ENCODE measurements around the gene SEMA5A.

Gene SEMA5A

GRCh38 chr5:9062873-9063272, 483.0 kb downstream of the SEMA5A start:
- H3K9me3 ChIP-seq (ENCODE audit: control insufficient read depth in 1 of 2, low read length in 2 of 2) = no peaks in the 10 kb centered on the region
- no peaks in the 10 kb centered on the region for H3K36me3 ChIP-seq (ENCODE audit: control insufficient read depth in 1 of 2, insufficient read depth in 2 of 2, low read length in 2 of 2)
- H3K4me3 ChIP-seq (ENCODE audit: low read depth in 1 of 2, low read length in 2 of 2) = no peak overlapping the region
- no peak overlapping the region for H3K27ac ChIP-seq (ENCODE audit: low read length)
- H3K4me1 ChIP-seq (ENCODE audit: control insufficient read depth in 1 of 2, insufficient read depth in 2 of 2, low read length in 2 of 2) = no peaks in the 10 kb centered on the region
- H3K27me3 ChIP-seq (ENCODE audit: low read depth, low read length) = no peaks in the 10 kb centered on the region

GRCh38 chr5:9059920-9060691, 485.8 kb downstream of the SEMA5A start:
- Histone ChIP-seq H3K9me3 (ENCODE audit: control insufficient read depth in 1 of 2, low read length in 2 of 2) (no peaks in the 10 kb centered on the region), H3K27me3 (ENCODE audit: low read depth, low read length) (no peaks in the 10 kb centered on the region), H3K27ac (ENCODE audit: low read length) (no peak overlapping the region), H3K36me3 (ENCODE audit: control insufficient read depth in 1 of 2, insufficient read depth in 2 of 2, low read length in 2 of 2) (no peaks in the 10 kb centered on the region), H3K4me1 (ENCODE audit: control insufficient read depth in 1 of 2, insufficient read depth in 2 of 2, low read length in 2 of 2) (no peaks in the 10 kb centered on the region), H3K4me3 (ENCODE audit: low read depth in 1 of 2, low read length in 2 of 2) (no peak overlapping the region)

- H3K36me3 ChIP-seq (ENCODE audit: control insufficient read depth in 1 of 2, insufficient read depth in 2 of 2, low read length in 2 of 2) = no peaks in the 10 kb centered on the region
- H3K27ac ChIP-seq (ENCODE audit: low read length) = no peak overlapping the region
- no peaks in the 10 kb centered on the region for H3K9me3 ChIP-seq (ENCODE audit: control insufficient read depth in 1 of 2, low read length in 2 of 2)
- H3K27me3 ChIP-seq (ENCODE audit: low read depth, low read length) = no peaks in the 10 kb centered on the region
- H3K4me1 ChIP-seq (ENCODE audit: control insufficient read depth in 1 of 2, insufficient read depth in 2 of 2, low read length in 2 of 2) = no peaks in the 10 kb centered on the region
- H3K4me3 ChIP-seq (ENCODE audit: low read depth in 1 of 2, low read length in 2 of 2) = no peak overlapping the region
Observed at GRCh38 chr5:9058666-9059065, 487.2 kb downstream of the SEMA5A start.

DNA sequence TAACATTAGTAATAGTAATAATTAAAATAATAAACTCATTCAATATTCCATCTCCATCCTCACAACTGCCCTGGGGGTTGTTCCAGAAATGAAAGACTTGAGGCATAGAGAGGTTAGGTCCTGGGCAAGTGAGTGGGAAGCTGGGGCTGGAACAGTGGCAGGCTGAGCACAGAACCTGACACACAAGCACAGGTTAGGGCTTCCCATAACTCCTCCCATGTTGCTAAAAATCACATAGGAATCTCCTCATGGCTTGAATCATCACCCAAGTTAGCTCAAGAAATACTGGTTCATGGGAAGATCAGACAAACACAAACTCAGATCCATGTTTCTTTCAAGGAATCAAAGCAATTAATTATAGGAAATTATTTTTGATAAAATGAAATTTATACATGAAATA, 487.7 kb downstream of the SEMA5A start:
- Histone ChIP-seq H3K4me3 (ENCODE audit: low read depth in 1 of 2, low read length in 2 of 2) (no peak overlapping the region), H3K27ac (ENCODE audit: low read length) (no peak overlapping the region), H3K36me3 (ENCODE audit: control insufficient read depth in 1 of 2, insufficient read depth in 2 of 2, low read length in 2 of 2) (no peaks in the 10 kb centered on the region), H3K4me1 (ENCODE audit: control insufficient read depth in 1 of 2, insufficient read depth in 2 of 2, low read length in 2 of 2) (no peaks in the 10 kb centered on the region), H3K27me3 (ENCODE audit: low read depth, low read length) (no peaks in the 10 kb centered on the region), H3K9me3 (ENCODE audit: control insufficient read depth in 1 of 2, low read length in 2 of 2) (no peaks in the 10 kb centered on the region)

DNA sequence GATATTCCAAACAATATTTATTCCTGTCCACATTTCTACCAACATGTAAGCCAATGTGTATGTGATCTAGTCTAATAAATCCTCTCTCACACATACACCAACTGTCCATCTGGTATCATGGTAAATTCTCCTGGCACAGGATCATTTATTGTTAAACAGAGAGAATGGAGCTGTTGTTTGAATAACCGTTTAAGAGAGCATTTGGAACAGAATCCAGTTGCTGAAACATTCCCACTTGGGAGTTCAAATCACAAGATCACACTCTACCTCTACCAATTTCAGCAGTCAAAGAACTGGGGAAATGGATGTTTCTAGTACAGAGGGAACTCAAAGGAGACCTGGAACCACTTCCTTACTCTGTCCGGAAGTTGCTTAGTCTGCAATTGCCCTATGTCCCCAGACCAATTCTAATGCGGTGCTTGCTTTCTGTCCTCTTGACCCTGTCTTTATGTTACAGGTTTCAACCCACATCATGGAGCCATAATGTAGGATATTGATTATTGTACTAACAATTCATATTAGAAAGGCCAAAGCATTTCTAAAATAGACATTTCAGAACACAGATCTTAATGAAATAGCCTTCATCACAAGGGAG, 488.4 kb downstream of the SEMA5A start:
- no peaks in the 10 kb centered on the region for H3K9me3 ChIP-seq (ENCODE audit: control insufficient read depth in 1 of 2, low read length in 2 of 2)
- no peak overlapping the region for H3K27ac ChIP-seq (ENCODE audit: low read length)
- H3K4me3 ChIP-seq (ENCODE audit: low read depth in 1 of 2, low read length in 2 of 2) = no peak overlapping the region
- H3K27me3 ChIP-seq (ENCODE audit: low read depth, low read length) = no peaks in the 10 kb centered on the region
- no peaks in the 10 kb centered on the region for H3K4me1 ChIP-seq (ENCODE audit: control insufficient read depth in 1 of 2, insufficient read depth in 2 of 2, low read length in 2 of 2)
- H3K36me3 ChIP-seq (ENCODE audit: control insufficient read depth in 1 of 2, insufficient read depth in 2 of 2, low read length in 2 of 2) = no peaks in the 10 kb centered on the region

DNA sequence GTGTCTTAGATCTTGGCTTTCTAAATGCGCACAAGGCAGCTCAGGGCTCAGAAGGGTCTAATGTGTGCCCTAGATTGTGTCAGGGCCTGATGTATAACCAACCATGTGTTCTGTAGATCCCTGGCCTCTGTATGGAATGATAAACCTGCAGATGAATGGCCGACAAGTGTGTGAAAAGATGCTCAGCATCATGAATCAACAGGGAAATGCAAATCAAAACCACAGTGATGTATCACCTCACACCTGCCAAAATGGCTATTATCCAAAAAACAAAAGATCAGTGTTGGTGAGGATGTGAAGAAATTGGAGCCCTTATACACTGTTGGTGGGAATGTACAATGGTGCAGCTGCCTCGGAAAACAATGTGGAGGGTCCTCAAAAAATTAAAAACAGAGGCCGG, 489.8 kb downstream of the SEMA5A start:
- Histone ChIP-seq H3K4me1 (ENCODE audit: control insufficient read depth in 1 of 2, insufficient read depth in 2 of 2, low read length in 2 of 2) (no peaks in the 10 kb centered on the region), H3K9me3 (ENCODE audit: control insufficient read depth in 1 of 2, low read length in 2 of 2) (no peaks in the 10 kb centered on the region), H3K36me3 (ENCODE audit: control insufficient read depth in 1 of 2, insufficient read depth in 2 of 2, low read length in 2 of 2) (no peaks in the 10 kb centered on the region), H3K4me3 (ENCODE audit: low read depth in 1 of 2, low read length in 2 of 2) (no peak overlapping the region), H3K27ac (ENCODE audit: low read length) (no peak overlapping the region), H3K27me3 (ENCODE audit: low read depth, low read length) (no peaks in the 10 kb centered on the region)

GRCh38 chr5:9054821-9055589, 490.9 kb downstream of the SEMA5A start:
- Histone ChIP-seq H3K36me3 (ENCODE audit: control insufficient read depth in 1 of 2, insufficient read depth in 2 of 2, low read length in 2 of 2) (no peaks in the 10 kb centered on the region), H3K27ac (ENCODE audit: low read length) (no peak overlapping the region), H3K4me3 (ENCODE audit: low read depth in 1 of 2, low read length in 2 of 2) (no peak overlapping the region), H3K27me3 (ENCODE audit: low read depth, low read length) (no peaks in the 10 kb centered on the region), H3K9me3 (ENCODE audit: control insufficient read depth in 1 of 2, low read length in 2 of 2) (no peaks in the 10 kb centered on the region), H3K4me1 (ENCODE audit: control insufficient read depth in 1 of 2, insufficient read depth in 2 of 2, low read length in 2 of 2) (no peaks in the 10 kb centered on the region)

- Histone ChIP-seq H3K4me1 (ENCODE audit: control insufficient read depth in 1 of 2, insufficient read depth in 2 of 2, low read length in 2 of 2) (no peaks in the 10 kb centered on the region), H3K27me3 (ENCODE audit: low read depth, low read length) (no peaks in the 10 kb centered on the region), H3K36me3 (ENCODE audit: control insufficient read depth in 1 of 2, insufficient read depth in 2 of 2, low read length in 2 of 2) (no peaks in the 10 kb centered on the region), H3K9me3 (ENCODE audit: control insufficient read depth in 1 of 2, low read length in 2 of 2) (no peaks in the 10 kb centered on the region), H3K27ac (ENCODE audit: low read length) (no peak overlapping the region), H3K4me3 (ENCODE audit: low read depth in 1 of 2, low read length in 2 of 2) (no peak overlapping the region)
Observed at GRCh38 chr5:9054322-9054721, 491.6 kb downstream of the SEMA5A start.

- Histone ChIP-seq H3K27me3 (ENCODE audit: low read depth, low read length) (no peaks in the 10 kb centered on the region), H3K4me1 (ENCODE audit: control insufficient read depth in 1 of 2, insufficient read depth in 2 of 2, low read length in 2 of 2) (no peaks in the 10 kb centered on the region), H3K36me3 (ENCODE audit: control insufficient read depth in 1 of 2, insufficient read depth in 2 of 2, low read length in 2 of 2) (no peaks in the 10 kb centered on the region), H3K4me3 (ENCODE audit: low read depth in 1 of 2, low read length in 2 of 2) (no peak overlapping the region), H3K27ac (ENCODE audit: low read length) (no peak overlapping the region), H3K9me3 (ENCODE audit: control insufficient read depth in 1 of 2, low read length in 2 of 2) (no peaks in the 10 kb centered on the region)
Observed at GRCh38 chr5:9052421-9052820, 493.5 kb downstream of the SEMA5A start.

DNA sequence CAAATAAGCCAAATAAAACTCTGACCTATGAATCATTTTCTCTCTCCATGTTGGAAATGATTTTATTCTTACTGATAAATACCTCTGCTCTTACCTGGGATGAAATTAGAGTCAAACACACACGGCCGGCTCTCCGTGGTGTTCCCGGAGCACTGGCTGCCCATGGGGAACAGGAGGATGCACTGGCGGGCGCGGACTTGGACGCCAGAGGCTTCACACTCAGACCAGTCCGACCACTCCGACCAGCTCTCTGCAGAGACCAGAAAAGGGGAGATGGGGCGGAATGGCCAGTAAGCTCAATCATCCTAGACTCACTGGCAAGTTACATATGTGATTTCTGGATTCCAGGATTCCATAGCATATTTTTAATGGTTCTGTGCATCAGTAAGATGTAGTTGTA, 494.1 kb downstream of the SEMA5A start:
- no peaks in the 10 kb centered on the region for H3K4me1 ChIP-seq (ENCODE audit: control insufficient read depth in 1 of 2, insufficient read depth in 2 of 2, low read length in 2 of 2)
- H3K27me3 ChIP-seq (ENCODE audit: low read depth, low read length) = no peaks in the 10 kb centered on the region
- H3K36me3 ChIP-seq (ENCODE audit: control insufficient read depth in 1 of 2, insufficient read depth in 2 of 2, low read length in 2 of 2) = no peaks in the 10 kb centered on the region
- H3K4me3 ChIP-seq (ENCODE audit: low read depth in 1 of 2, low read length in 2 of 2) = no peak overlapping the region
- H3K27ac ChIP-seq (ENCODE audit: low read length) = no peak overlapping the region
- no peaks in the 10 kb centered on the region for H3K9me3 ChIP-seq (ENCODE audit: control insufficient read depth in 1 of 2, low read length in 2 of 2)

GRCh38 chr5:9047932-9048331, 497.9 kb downstream of the SEMA5A start:
- Histone ChIP-seq H3K4me1 (ENCODE audit: control insufficient read depth in 1 of 2, insufficient read depth in 2 of 2, low read length in 2 of 2) (no peaks in the 10 kb centered on the region), H3K36me3 (ENCODE audit: control insufficient read depth in 1 of 2, insufficient read depth in 2 of 2, low read length in 2 of 2) (no peaks in the 10 kb centered on the region), H3K27ac (ENCODE audit: low read length) (no peak overlapping the region), H3K4me3 (ENCODE audit: low read depth in 1 of 2, low read length in 2 of 2) (no peak overlapping the region), H3K27me3 (ENCODE audit: low read depth, low read length) (no peaks in the 10 kb centered on the region), H3K9me3 (ENCODE audit: control insufficient read depth in 1 of 2, low read length in 2 of 2) (no peaks in the 10 kb centered on the region)
